ENCODE data around the gene NCOA7. TPM values are rescaled to one million over a fixed set of nuclear protein-coding genes. Genes with fewer than 3 reads are reported as not detected.

The NCOA7 gene
- total RNA-seq, 1 experiment from 2014 or later, result 51.0 TPM

- no TSS peak for BruUV-seq (replicated peaks)
These were observed 50.8 kb downstream of the NCOA7 start for GRCh38 chr6:125841356-125842090.

GRCh38 chr6:125842091-125842626 lies 51.4 kb downstream of the NCOA7 start:
- no peak for DNase-seq
- Histone ChIP-seq H3K4me1 (replicated peaks; ENCODE audit: insufficient read depth) (no peaks in the 10 kb centered on the region), H2AFZ (no peak overlapping the region), H3K36me3 (ENCODE audit: low read depth) (no peaks in the 10 kb centered on the region), H3K4me3 (no peak overlapping the region), H3K27ac (no peak overlapping the region), H3K9me3 (ENCODE audit: insufficient read depth, low read depth) (no peaks in the 10 kb centered on the region), H3K27me3 (ENCODE audit: insufficient read depth, low read depth) (no peaks in the 10 kb centered on the region), H3F3A (ENCODE audit: insufficient read depth, low read depth) (no peaks in the 10 kb centered on the region), H3K79me2 (ENCODE audit: low read depth) (0 out of 2 replicates have a peak, but pooled peaks cover 4% of the 10 kb centered on the region), H4K20me1 (ENCODE audit: insufficient read depth) (no peaks in the 10 kb centered on the region; the same call in none of the 2 replicates), H3K9me2 (ENCODE audit: insufficient read depth) (no peaks in the 10 kb centered on the region), H3K4me2 (no peak overlapping the region)
- ChIA-PET POLR2A (ENCODE audit: unreplicated experiment) (no interaction called here), CTCF (no interaction called here)
- TF ChIP-seq, protein P1, sequence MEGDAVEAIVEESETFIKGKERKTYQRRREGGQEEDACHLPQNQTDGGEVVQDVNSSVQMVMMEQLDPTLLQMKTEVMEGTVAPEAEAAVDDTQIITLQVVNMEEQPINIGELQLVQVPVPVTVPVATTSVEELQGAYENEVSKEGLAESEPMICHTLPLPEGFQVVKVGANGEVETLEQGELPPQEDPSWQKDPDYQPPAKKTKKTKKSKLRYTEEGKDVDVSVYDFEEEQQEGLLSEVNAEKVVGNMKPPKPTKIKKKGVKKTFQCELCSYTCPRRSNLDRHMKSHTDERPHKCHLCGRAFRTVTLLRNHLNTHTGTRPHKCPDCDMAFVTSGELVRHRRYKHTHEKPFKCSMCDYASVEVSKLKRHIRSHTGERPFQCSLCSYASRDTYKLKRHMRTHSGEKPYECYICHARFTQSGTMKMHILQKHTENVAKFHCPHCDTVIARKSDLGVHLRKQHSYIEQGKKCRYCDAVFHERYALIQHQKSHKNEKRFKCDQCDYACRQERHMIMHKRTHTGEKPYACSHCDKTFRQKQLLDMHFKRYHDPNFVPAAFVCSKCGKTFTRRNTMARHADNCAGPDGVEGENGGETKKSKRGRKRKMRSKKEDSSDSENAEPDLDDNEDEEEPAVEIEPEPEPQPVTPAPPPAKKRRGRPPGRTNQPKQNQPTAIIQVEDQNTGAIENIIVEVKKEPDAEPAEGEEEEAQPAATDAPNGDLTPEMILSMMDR (conservative IDR thresholded peaks at IDR 0.05), result no peak
- TF ChIP-seq EZH2 (IDR thresholded peaks at IDR 0.05; ENCODE audit: low read depth), result no peak
- intact Hi-C loops (cut with micrococcal nuclease; ENCODE audit: unreplicated experiment), result no loop called here
- BruUV-seq (replicated peaks), result no TSS peak

More at GRCh38 chr6:125841356-125842090, 50.8 kb downstream of the NCOA7 start:
- Histone ChIP-seq H3F3A (ENCODE audit: insufficient read depth, low read depth) (no peaks in the 10 kb centered on the region), H3K36me3 (ENCODE audit: low read depth) (no peaks in the 10 kb centered on the region), H3K4me3 (no peak overlapping the region), H3K4me2 (no peak overlapping the region), H3K9me3 (ENCODE audit: insufficient read depth, low read depth) (no peaks in the 10 kb centered on the region), H3K27me3 (ENCODE audit: insufficient read depth, low read depth) (no peaks in the 10 kb centered on the region), H4K20me1 (ENCODE audit: insufficient read depth) (peaks cover 2% of the 10 kb centered on the region), H3K79me2 (ENCODE audit: low read depth) (0 out of 2 replicates have a peak, but pooled peaks cover 4% of the 10 kb centered on the region), H3K27ac (no peak overlapping the region), H3K4me1 (replicated peaks; ENCODE audit: insufficient read depth) (no peaks in the 10 kb centered on the region), H3K9me2 (ENCODE audit: insufficient read depth) (no peaks in the 10 kb centered on the region), H2AFZ (no peak overlapping the region)
- no peak for DNase-seq
- CTCF ChIA-PET, result no interaction called here
- intact Hi-C loops (cut with micrococcal nuclease; ENCODE audit: unreplicated experiment), result no loop called here
- TF ChIP-seq, protein P1 (conservative IDR thresholded peaks at IDR 0.05), result no peak
- TF ChIP-seq EZH2 (IDR thresholded peaks at IDR 0.05; ENCODE audit: low read depth), result no peak
- POLR2A ChIA-PET (ENCODE audit: unreplicated experiment), result no interaction called here

- H3K4me1 ChIP-seq (replicated peaks; ENCODE audit: insufficient read depth), result no peaks in the 10 kb centered on the region
- no peaks in the 10 kb centered on the region for H3F3A ChIP-seq (ENCODE audit: insufficient read depth, low read depth)
- H3K79me2 ChIP-seq (ENCODE audit: low read depth), result 0 out of 2 replicates have a peak, but pooled peaks cover 4% of the 10 kb centered on the region
- H3K27ac ChIP-seq, result no peak overlapping the region
- TF ChIP-seq, protein P1 (conservative IDR thresholded peaks at IDR 0.05), result no peak
- no peak for TF ChIP-seq EZH2 (IDR thresholded peaks at IDR 0.05; ENCODE audit: low read depth)
- no peak overlapping the region for H3K4me3 ChIP-seq
- no peaks in the 10 kb centered on the region for H3K9me2 ChIP-seq (ENCODE audit: insufficient read depth)
- BruUV-seq (replicated peaks), result no TSS peak
- no peak overlapping the region for H3K4me2 ChIP-seq
- H3K27me3 ChIP-seq (ENCODE audit: insufficient read depth, low read depth), result no peaks in the 10 kb centered on the region
- no peaks in the 10 kb centered on the region; the same call in none of the 2 replicates for H4K20me1 ChIP-seq (ENCODE audit: insufficient read depth)
- no peaks in the 10 kb centered on the region for H3K36me3 ChIP-seq (ENCODE audit: low read depth)
- ChIA-PET POLR2A (ENCODE audit: unreplicated experiment) (no interaction called here), CTCF (no interaction called here)
- no peak overlapping the region for H2AFZ ChIP-seq
- intact Hi-C loops (cut with micrococcal nuclease; ENCODE audit: unreplicated experiment), result no loop called here
- no peaks in the 10 kb centered on the region for H3K9me3 ChIP-seq (ENCODE audit: insufficient read depth, low read depth)
- DNase-seq, result no peak
These were observed 52.8 kb downstream of the NCOA7 start for GRCh38 chr6:125843593-125843992.

All from PC-9 (cell line).